Measurements from ENCODE around the gene NME7. TPM values are rescaled to one million over a fixed set of nuclear protein-coding genes. Genes with fewer than 3 reads are reported as not detected.

The NME7 gene
- total and polyA plus RNA-seq, 12 donors, result 5.5 to 18.9 (median 10.5) TPM

DNA sequence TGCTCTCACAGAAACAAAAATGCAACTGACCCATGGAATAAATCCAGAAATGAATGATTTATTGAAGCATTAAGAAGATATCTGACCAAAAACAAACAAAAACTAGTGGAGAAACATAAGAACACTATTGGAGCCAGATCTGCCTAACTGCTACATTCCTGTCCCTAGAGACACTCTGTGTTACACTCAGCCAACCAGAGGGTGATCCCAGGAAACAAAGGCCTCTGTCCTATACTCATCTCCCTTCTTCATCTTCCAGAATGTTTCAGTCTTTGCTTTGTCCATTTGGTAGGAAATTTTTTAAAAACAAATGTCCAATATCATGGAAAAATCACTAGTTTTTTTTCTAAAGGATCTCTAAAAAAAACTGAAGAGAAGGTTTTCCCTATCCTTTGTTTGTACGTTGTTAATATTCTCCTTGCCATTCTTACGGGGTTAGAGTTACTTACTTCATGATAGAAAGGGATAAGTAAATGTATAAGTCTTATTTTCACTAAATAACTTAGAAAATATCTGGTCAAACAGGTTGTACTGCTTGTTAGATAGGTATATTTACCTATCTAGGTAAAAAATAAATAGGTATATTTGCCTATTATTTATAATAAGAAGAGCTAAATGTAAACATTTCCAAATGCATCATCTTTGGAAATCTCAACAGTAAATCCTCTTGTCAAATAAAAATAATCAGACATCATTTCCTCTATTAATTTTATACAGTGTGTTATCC lies 59.1 kb downstream of the NME7 start:
- no peak overlapping the region for H3K4me3 ChIP-seq
- intact Hi-C loops (cut with DNase I), result no loop called here
- ATAC-seq (no peak), DNase-seq (no peak)
- H3K9me3 ChIP-seq, result no peaks in the 10 kb centered on the region
- TF ChIP-seq, protein P1, sequence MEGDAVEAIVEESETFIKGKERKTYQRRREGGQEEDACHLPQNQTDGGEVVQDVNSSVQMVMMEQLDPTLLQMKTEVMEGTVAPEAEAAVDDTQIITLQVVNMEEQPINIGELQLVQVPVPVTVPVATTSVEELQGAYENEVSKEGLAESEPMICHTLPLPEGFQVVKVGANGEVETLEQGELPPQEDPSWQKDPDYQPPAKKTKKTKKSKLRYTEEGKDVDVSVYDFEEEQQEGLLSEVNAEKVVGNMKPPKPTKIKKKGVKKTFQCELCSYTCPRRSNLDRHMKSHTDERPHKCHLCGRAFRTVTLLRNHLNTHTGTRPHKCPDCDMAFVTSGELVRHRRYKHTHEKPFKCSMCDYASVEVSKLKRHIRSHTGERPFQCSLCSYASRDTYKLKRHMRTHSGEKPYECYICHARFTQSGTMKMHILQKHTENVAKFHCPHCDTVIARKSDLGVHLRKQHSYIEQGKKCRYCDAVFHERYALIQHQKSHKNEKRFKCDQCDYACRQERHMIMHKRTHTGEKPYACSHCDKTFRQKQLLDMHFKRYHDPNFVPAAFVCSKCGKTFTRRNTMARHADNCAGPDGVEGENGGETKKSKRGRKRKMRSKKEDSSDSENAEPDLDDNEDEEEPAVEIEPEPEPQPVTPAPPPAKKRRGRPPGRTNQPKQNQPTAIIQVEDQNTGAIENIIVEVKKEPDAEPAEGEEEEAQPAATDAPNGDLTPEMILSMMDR (IDR thresholded peaks at IDR 0.05), result no peak
- H3K27me3 ChIP-seq, result no peaks in the 10 kb centered on the region
- WGBS, 2 donors, result 91 to 96% methylated on average over 2 of the region's 2 CpGs
- peaks cover 0 to 27% (median 0%) of the 10 kb centered on the region in 9 donors for H3K36me3 ChIP-seq
- no peaks in the 10 kb centered on the region for H3K4me1 ChIP-seq
- H3K27ac ChIP-seq, result no peak overlapping the region

DNA sequence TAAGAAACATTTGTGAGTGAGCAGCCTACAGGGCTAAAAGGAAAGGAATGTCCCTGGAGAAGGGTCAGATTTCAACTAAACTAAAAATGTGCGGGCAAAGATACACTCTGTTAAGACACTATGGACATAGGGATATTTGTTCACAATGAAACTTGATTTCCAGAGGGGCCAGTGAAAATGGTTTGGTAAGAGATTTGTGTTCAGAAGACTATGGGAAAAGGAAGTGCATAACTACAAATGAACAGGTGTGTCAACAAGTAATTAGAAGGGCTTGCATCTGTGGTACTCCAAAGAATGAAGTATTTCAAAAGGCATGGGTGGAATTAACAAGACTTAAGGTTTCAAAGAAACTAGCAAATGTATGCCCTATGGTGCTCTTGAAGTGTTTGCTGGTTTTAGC lies 60.4 kb downstream of the NME7 start:
- no peak for ATAC-seq
- Histone ChIP-seq H3K36me3 (peaks cover 0 to 36% (median 6%) of the 10 kb centered on the region in 9 donors), H3K4me3 (no peak overlapping the region), H3K4me1 (no peaks in the 10 kb centered on the region), H3K27ac (no peak overlapping the region), H3K9me3 (no peaks in the 10 kb centered on the region), H3K27me3 (no peaks in the 10 kb centered on the region)
- WGBS, 2 donors, result 92 to 100% methylated on average over 1 of the region's 1 CpG
- DNase-seq, result no peak
- intact Hi-C loops (cut with DNase I), result no loop called here
- TF ChIP-seq, protein P1 (IDR thresholded peaks at IDR 0.05), result no peak

DNA sequence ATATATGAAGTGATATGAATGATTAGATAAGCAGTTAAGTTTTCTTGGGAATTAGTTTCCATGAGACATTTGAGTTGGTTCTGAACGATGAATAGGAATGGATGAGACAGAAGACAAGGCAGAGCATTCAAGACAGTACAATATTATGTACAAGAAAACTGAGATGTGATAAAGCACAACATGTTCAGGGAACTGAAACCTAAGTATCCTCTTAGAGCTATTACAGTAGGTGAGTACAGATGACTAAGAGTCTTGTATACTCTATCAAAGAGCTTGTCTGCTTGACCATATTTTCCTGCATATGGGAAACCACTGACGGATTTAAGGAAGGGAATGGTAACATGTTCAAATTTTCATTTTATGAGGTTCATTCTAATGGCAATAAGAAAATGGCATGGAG lies 61.6 kb downstream of the NME7 start:
- no peaks in the 10 kb centered on the region for H3K4me1 ChIP-seq
- DNase-seq, result no peak
- no peak for ATAC-seq
- H3K9me3 ChIP-seq, result no peaks in the 10 kb centered on the region
- no peak overlapping the region for H3K27ac ChIP-seq
- intact Hi-C loops (cut with DNase I), result no loop called here
- H3K27me3 ChIP-seq, result no peaks in the 10 kb centered on the region
- no peak overlapping the region for H3K4me3 ChIP-seq
- peaks cover 0 to 44% (median 6%) of the 10 kb centered on the region in 9 donors for H3K36me3 ChIP-seq
- TF ChIP-seq, protein P1 (IDR thresholded peaks at IDR 0.05), result no peak
- whole genome bisulfite sequencing, 2 donors, result 98% methylated on average over 2 of the region's 2 CpGs

DNA sequence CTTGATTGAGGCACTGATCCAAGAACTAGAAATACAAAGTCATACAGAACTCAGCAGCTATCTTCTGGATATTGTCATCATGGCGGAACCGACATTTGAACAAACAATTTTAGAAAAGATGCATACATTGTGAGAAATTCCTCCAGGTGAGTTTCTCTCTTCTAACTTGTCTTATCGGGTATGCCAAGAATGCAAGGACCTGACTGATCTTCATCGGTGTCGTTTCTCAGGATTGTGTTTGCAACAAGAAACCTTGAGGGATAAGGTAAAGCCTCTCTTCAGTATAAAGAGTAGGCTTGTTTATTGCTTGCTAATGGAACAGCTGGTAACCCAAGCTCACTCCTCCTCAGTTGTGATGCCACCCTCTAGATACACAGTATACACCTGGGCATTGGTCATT lies 62.2 kb downstream of the NME7 start:
- H3K36me3 ChIP-seq, result peaks cover 0 to 44% (median 6%) of the 10 kb centered on the region in 9 donors
- 96% methylated on average over 5 of the region's 5 CpGs for WGBS, 2 donors
- DNase-seq, result no peak
- H3K27me3 ChIP-seq, result no peaks in the 10 kb centered on the region
- no peak overlapping the region for H3K27ac ChIP-seq
- intact Hi-C loops (cut with DNase I), result no loop called here
- no peaks in the 10 kb centered on the region for H3K9me3 ChIP-seq
- TF ChIP-seq, protein P1 (IDR thresholded peaks at IDR 0.05), result no peak
- H3K4me3 ChIP-seq, result no peak overlapping the region
- H3K4me1 ChIP-seq, result no peaks in the 10 kb centered on the region
- no peak for ATAC-seq
